ENCODE measurements around the gene CDKAL1.
"Not testable (repeated sequence)": the region's sequence is repeated elsewhere in the genome, so short reads cannot be mapped to it uniquely, and the experiment has no call there.

Gene CDKAL1

GRCh38 chr6:20724443-20725190 is 190.4 kb downstream of the CDKAL1 start:
- H3K4me3 ChIP-seq (ENCODE audit: low read depth, low read length) = no peak overlapping the region
- no peak for TF ChIP-seq CTCF (IDR thresholded peaks at IDR 0.05; ENCODE audit: borderline replicate concordance, insufficient read depth, low read depth, low read length)

- not testable (repeated sequence) for H3K4me3 ChIP-seq (ENCODE audit: low read depth, low read length)
These were observed 191.0 kb downstream of the CDKAL1 start for GRCh38 chr6:20725235-20725634.

- H3K4me3 ChIP-seq (ENCODE audit: low read depth, low read length) = no peak overlapping the region
- no peak for TF ChIP-seq CTCF (IDR thresholded peaks at IDR 0.05; ENCODE audit: borderline replicate concordance, insufficient read depth, low read depth, low read length)
These were observed 194.8 kb downstream of the CDKAL1 start for GRCh38 chr6:20729086-20729485.

- not testable (repeated sequence) for H3K4me3 ChIP-seq (ENCODE audit: low read depth, low read length)
These were observed 198.1 kb downstream of the CDKAL1 start for GRCh38 chr6:20732362-20732761.

DNA sequence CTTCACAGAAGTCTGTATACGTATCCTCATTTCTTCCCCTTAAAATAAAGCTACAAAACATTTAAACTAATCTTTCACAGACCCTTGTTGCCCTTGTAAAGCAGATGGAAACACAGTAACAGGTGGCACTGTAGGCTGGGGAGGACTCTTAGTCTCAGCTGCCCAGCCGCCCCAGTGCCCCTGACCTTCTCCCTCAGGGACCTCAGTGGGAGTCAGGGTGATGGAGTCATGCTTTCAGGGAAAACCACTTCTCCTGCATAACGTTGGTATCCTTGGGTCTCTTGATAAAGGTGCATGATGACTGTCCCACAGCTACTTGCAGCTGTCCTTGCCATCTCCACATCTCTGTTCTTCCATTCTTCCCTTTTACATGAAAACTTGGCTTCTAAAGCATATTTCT is 198.6 kb downstream of the CDKAL1 start:
- no peak for TF ChIP-seq CTCF (IDR thresholded peaks at IDR 0.05; ENCODE audit: borderline replicate concordance, insufficient read depth, low read depth, low read length)
- no peak overlapping the region for H3K4me3 ChIP-seq (ENCODE audit: low read depth, low read length)

DNA sequence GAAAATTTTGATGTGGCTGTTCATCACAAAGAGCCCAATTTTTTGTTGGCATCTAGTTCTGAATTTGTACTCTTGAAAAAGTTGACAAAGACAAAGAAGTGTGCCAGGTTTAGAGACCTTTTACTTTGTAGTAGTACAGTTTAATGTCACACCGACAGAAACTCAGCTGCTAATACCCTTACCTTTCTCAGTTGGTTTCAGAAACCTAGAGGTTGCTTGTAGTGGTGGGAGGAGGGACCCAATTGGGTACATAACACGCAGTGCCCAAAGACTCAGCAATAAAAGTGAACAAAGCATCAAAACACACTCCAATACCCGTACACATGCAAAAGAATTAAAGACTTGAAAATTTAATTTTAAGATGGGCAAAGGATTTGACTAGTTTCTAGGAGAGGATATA is 203.7 kb downstream of the CDKAL1 start:
- H3K4me3 ChIP-seq (ENCODE audit: low read depth, low read length) = no peak overlapping the region

DNA sequence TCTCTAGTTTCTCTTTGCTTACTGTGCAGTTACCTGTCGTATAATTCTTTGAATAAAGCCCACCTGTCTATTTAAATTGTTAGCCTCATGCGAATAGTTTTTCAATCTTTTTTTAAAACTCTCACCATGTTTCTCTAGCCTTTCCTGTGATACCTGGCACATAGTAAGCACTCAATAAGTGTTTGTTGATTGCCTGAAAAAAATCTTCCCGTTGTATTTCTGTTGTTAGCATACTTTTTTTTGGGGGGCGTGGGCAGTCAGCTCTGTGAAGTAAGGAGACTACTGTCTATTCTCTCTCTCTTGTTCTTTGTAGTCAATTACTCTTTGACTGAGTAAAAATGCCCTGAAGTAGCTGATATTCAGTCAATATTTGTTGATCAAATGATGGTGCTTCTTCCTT is 205.8 kb downstream of the CDKAL1 start:
- H3K4me3 ChIP-seq (ENCODE audit: low read depth, low read length) = no peak overlapping the region
- TF ChIP-seq CTCF (IDR thresholded peaks at IDR 0.05; ENCODE audit: borderline replicate concordance, insufficient read depth, low read depth, low read length) = no peak

More for the DNA sequence above, 203.7 kb downstream of the CDKAL1 start:
- TF ChIP-seq CTCF (IDR thresholded peaks at IDR 0.05; ENCODE audit: borderline replicate concordance, insufficient read depth, low read depth, low read length) = no peak

DNA sequence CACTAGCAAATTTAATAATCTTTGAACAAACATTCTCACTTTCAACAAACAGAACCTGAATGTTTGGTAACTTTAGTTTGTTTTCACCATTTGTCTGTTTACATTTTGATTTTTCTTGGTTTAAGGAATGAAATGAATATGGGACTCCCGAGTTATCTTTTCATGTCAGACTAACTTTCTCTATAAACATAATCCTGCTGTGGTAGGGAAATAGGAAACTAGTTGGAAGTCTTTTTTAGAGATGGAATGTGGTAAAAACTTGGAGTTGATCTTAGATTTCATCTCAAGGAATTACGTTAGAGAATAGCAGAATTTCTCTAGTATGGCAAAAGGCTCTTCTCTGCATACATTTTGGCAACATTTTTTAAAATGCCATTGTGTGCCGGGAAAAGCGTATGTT is 206.5 kb downstream of the CDKAL1 start:
- no peak overlapping the region for H3K4me3 ChIP-seq (ENCODE audit: low read depth, low read length)
- TF ChIP-seq CTCF (IDR thresholded peaks at IDR 0.05; ENCODE audit: borderline replicate concordance, insufficient read depth, low read depth, low read length) = no peak
